Neuronal stem cell (in vitro differentiated cells): ENCODE measurements around the gene GABBR2.

Experiments
- DNase-seq: peaks from one replicate; pipeline ENCODE4 v3.0.0-alpha.2; 2013; ENCODE audit warnings: low spot score
- H2AFZ ChIP-seq: one replicate; pipeline ENCODE4 v1.6.1; 2013; ENCODE audit warnings: mild to moderate bottlenecking, low read length, inconsistent platforms
- H2AK5ac ChIP-seq: 2 replicates; pipeline ENCODE4 v1.6.1; 2013; ENCODE audit warnings: low read depth, mild to moderate bottlenecking, inconsistent platforms, low read length, moderate library complexity, mixed read lengths
- H2BK120ac ChIP-seq: 2 replicates; pipeline ENCODE4 v1.6.1; 2013; ENCODE audit warnings: low read depth, mild to moderate bottlenecking, inconsistent platforms, low read length, moderate library complexity, mixed read lengths
- H2BK12ac ChIP-seq: one replicate; pipeline ENCODE4 v1.6.1; 2013; ENCODE audit warnings: low read length, inconsistent platforms
- H2BK15ac ChIP-seq: 2 replicates; pipeline ENCODE4 v1.6.1; 2013; ENCODE audit warnings: mild to moderate bottlenecking, low read length, inconsistent platforms, mixed read lengths
- H2BK5ac ChIP-seq: one replicate; pipeline ENCODE4 v1.6.1; 2013; ENCODE audit warnings: inconsistent platforms, mild to moderate bottlenecking, low read length, moderate library complexity
- H3K14ac ChIP-seq: one replicate; pipeline ENCODE4 v1.6.1; 2013; ENCODE audit warnings: low read length, inconsistent platforms
- H3K18ac ChIP-seq: 2 replicates; pipeline ENCODE4 v1.6.1; 2013; ENCODE audit warnings: low read length, inconsistent platforms
- H3K23ac ChIP-seq: 2 replicates; pipeline ENCODE4 v1.6.1; 2013; ENCODE audit warnings: low read depth, mild to moderate bottlenecking, mixed read lengths, low read length, inconsistent platforms; ENCODE audit not compliant: poor library complexity
- H3K27ac ChIP-seq: replicated peaks from 3 replicates; pipeline ENCODE4 v1.5.1; 2013; ENCODE audit warnings: low read length, inconsistent platforms
- H3K27me3 ChIP-seq, 3 experiments: 2 replicates each; pipeline ENCODE4 v1.6.1; 2013; ENCODE audit warnings: low read length in 3 of 3, mild to moderate bottlenecking in 2 of 3, inconsistent platforms in 1 of 3, low read depth in 1 of 3, mixed read lengths in 1 of 3, moderate library complexity in 1 of 3; ENCODE audit not compliant: control insufficient read depth in 3 of 3, insufficient read depth in 3 of 3
- H3K36me3 ChIP-seq, 2 donors: replicated peaks in 1 of 2; 2 replicates each; pipeline ENCODE4 v1.6.1; 2013; ENCODE audit warnings: low read length in 2 of 2; ENCODE audit not compliant: control insufficient read depth in 2 of 2, insufficient read depth in 2 of 2
- H3K4ac ChIP-seq: 2 replicates; pipeline ENCODE4 v1.6.1; 2013; ENCODE audit warnings: inconsistent platforms, mild to moderate bottlenecking, low read length, moderate library complexity
- H3K4me1 ChIP-seq, 2 donors: 1 replicate in 1 of 2; 2 replicates in 1 of 2; pipeline ENCODE4 v1.6.1; 2013; ENCODE audit warnings: low read length in 2 of 2, low read depth in 1 of 2; ENCODE audit not compliant: control insufficient read depth in 2 of 2, insufficient read depth in 1 of 2
- H3K4me2 ChIP-seq: one replicate; pipeline ENCODE4 v1.6.1; 2013; ENCODE audit warnings: mild to moderate bottlenecking, low read length, inconsistent platforms; ENCODE audit not compliant: insufficient read depth, poor library complexity, severe bottlenecking
- H3K4me3 ChIP-seq, 2 donors: 2 replicates each; pipeline ENCODE4 v1.5.1; 2013; ENCODE audit warnings: low read length in 2 of 2, mild to moderate bottlenecking in 2 of 2, inconsistent platforms in 1 of 2, moderate library complexity in 1 of 2
- H3K79me1 ChIP-seq: one replicate; pipeline ENCODE4 v1.6.1; 2013; ENCODE audit warnings: low read depth, mild to moderate bottlenecking, inconsistent platforms, low read length, moderate library complexity
- H3K9ac ChIP-seq: one replicate; pipeline ENCODE4 v1.6.1; 2013; ENCODE audit warnings: mild to moderate bottlenecking, low read depth, low read length, inconsistent platforms; ENCODE audit not compliant: poor library complexity
- H3K9me3 ChIP-seq, 2 donors: replicated peaks in 1 of 2; 2 replicates each; pipeline versions ENCODE3 to v1.6.1; 2013; ENCODE audit warnings: low read length in 2 of 2, mild to moderate bottlenecking in 2 of 2, inconsistent platforms in 1 of 2, low read depth in 1 of 2, mixed read lengths in 1 of 2, moderate library complexity in 1 of 2; ENCODE audit not compliant: control insufficient read depth in 2 of 2, insufficient read depth in 1 of 2
- H4K8ac ChIP-seq: one replicate; pipeline ENCODE4 v1.6.1; 2013; ENCODE audit warnings: low read depth, mild to moderate bottlenecking, inconsistent platforms, low read length, moderate library complexity
- H4K91ac ChIP-seq: one replicate; pipeline ENCODE4 v1.6.1; 2013; ENCODE audit warnings: low read length, low read depth, mild to moderate bottlenecking, inconsistent platforms; ENCODE audit not compliant: poor library complexity
- WGBS, 2 donors: extraction: QIAGEN DNeasy Blood & Tissue Kit; methylation state at CpG; one replicate each; pipeline ENCODE4 v1.1.7; 2013; ENCODE audit warnings: missing lambda C conversion rate in 2 of 2, mixed read lengths in 1 of 2; ENCODE audit not compliant: insufficient read length in 2 of 2, insufficient replicate concordance in 1 of 2; ENCODE audit errors: extremely low coverage in 2 of 2; 5-methylcytosine and 5-hydroxymethylcytosine counted together

The GABBR2 gene

GRCh38 chr9:98312365-98312764, 396.4 kb downstream of the GABBR2 start:
- Histone ChIP-seq H2AFZ (no peak overlapping the region), H3K4ac (no peak overlapping the region), H3K27me3 (peaks cover 0 to 6% (median 0%) of the 10 kb centered on the region in 3 experiments), H2BK5ac (no peak overlapping the region), H3K4me1 (peaks cover 2 to 8% of the 10 kb centered on the region in 2 donors), H4K91ac (no peak overlapping the region), H2BK120ac (no peak overlapping the region), H3K9me3 (no peaks in the 10 kb centered on the region), H2AK5ac (no peak overlapping the region), H2BK12ac (no peak overlapping the region), H3K4me2 (no peak overlapping the region), H3K27ac (no peak overlapping the region), H3K36me3 (no peaks in the 10 kb centered on the region), H3K9ac (no peak overlapping the region), H2BK15ac (no peak overlapping the region), H3K79me1 (no peaks in the 10 kb centered on the region), H3K14ac (no peak overlapping the region), H3K4me3 (no peak overlapping the region), H3K23ac (no peak overlapping the region), H4K8ac (no peak overlapping the region), H3K18ac (no peak overlapping the region)
- DNase-seq, result no peak
- WGBS, 2 donors, result no CpG with 5 or more reads among the region's 3 CpGs

- DNase-seq, result no peak
- Histone ChIP-seq H2BK15ac (no peak overlapping the region), H4K8ac (no peak overlapping the region), H2AFZ (no peak overlapping the region), H3K27ac (no peak overlapping the region), H2BK12ac (no peak overlapping the region), H3K79me1 (no peaks in the 10 kb centered on the region), H2AK5ac (no peak overlapping the region), H3K36me3 (no peaks in the 10 kb centered on the region), H3K4me2 (no peak overlapping the region), H3K9ac (no peak overlapping the region), H3K4me1 (peaks cover 0 to 2% of the 10 kb centered on the region in 2 donors), H3K4me3 (no peak overlapping the region), H3K27me3 (peaks cover 0 to 6% (median 0%) of the 10 kb centered on the region in 3 experiments), H3K18ac (no peak overlapping the region), H2BK5ac (no peak overlapping the region), H3K14ac (no peak overlapping the region), H3K4ac (no peak overlapping the region), H3K9me3 (no peaks in the 10 kb centered on the region), H4K91ac (no peak overlapping the region), H3K23ac (no peak overlapping the region), H2BK120ac (no peak overlapping the region)
Measured at GRCh38 chr9:98311541-98311940, 397.2 kb downstream of the GABBR2 start.

- no peak overlapping the region for H3K4me2 ChIP-seq
- no peak overlapping the region for H2BK120ac ChIP-seq
- no peaks in the 10 kb centered on the region for H3K36me3 ChIP-seq
- peak overlapping the region; percentile 30 for H2BK15ac ChIP-seq
- no peak overlapping the region for H2BK12ac ChIP-seq
- H3K18ac ChIP-seq, result no peak overlapping the region
- H3K4ac ChIP-seq, result no peak overlapping the region
- peaks cover 0 to 10% (median 0%) of the 10 kb centered on the region in 3 experiments for H3K27me3 ChIP-seq
- no peak overlapping the region for H3K4me3 ChIP-seq
- H2AK5ac ChIP-seq, result no peak overlapping the region
- DNase-seq, result no peak
- H3K14ac ChIP-seq, result peak overlapping the region; percentile 43
- no peak overlapping the region for H3K23ac ChIP-seq
- H4K91ac ChIP-seq, result no peak overlapping the region
- WGBS, 2 donors, result no CpG with 5 or more reads among the region's 6 CpGs
- no peak overlapping the region for H3K27ac ChIP-seq
- no peak overlapping the region for H2AFZ ChIP-seq
- H2BK5ac ChIP-seq, result no peak overlapping the region
- H3K9me3 ChIP-seq, result no peaks in the 10 kb centered on the region
- H3K9ac ChIP-seq, result no peak overlapping the region
- H4K8ac ChIP-seq, result no peak overlapping the region
- no peaks in the 10 kb centered on the region for H3K79me1 ChIP-seq
- peaks cover 0 to 2% of the 10 kb centered on the region in 2 donors for H3K4me1 ChIP-seq
Measured at GRCh38 chr9:98310752-98311392, 397.9 kb downstream of the GABBR2 start.

GRCh38 chr9:98306384-98307145, 402.2 kb downstream of the GABBR2 start:
- no peak overlapping the region for H4K91ac ChIP-seq
- no peak overlapping the region for H3K14ac ChIP-seq
- no peak overlapping the region for H3K27ac ChIP-seq
- H3K9me3 ChIP-seq, result no peaks in the 10 kb centered on the region
- no peak overlapping the region for H2AK5ac ChIP-seq
- H3K9ac ChIP-seq, result no peak overlapping the region
- no peak overlapping the region for H2BK12ac ChIP-seq
- DNase-seq, result no peak
- H3K4ac ChIP-seq, result no peak overlapping the region
- H3K23ac ChIP-seq, result no peak overlapping the region
- H2BK15ac ChIP-seq, result no peak overlapping the region
- no peak overlapping the region for H4K8ac ChIP-seq
- H2BK120ac ChIP-seq, result no peak overlapping the region
- no peaks in the 10 kb centered on the region for H3K79me1 ChIP-seq
- H3K4me1 ChIP-seq, result peaks cover 0 to 9% of the 10 kb centered on the region in 2 donors
- peaks cover 0 to 10% (median 0%) of the 10 kb centered on the region in 3 experiments for H3K27me3 ChIP-seq
- H3K36me3 ChIP-seq, result no peaks in the 10 kb centered on the region
- H3K4me3 ChIP-seq, result no peak overlapping the region
- WGBS, 2 donors, result no CpG with 5 or more reads among the region's 7 CpGs
- no peak overlapping the region for H3K4me2 ChIP-seq
- no peak overlapping the region for H2BK5ac ChIP-seq
- H3K18ac ChIP-seq, result no peak overlapping the region
- H2AFZ ChIP-seq, result no peak overlapping the region
